GM12878 (cell line): ENCODE results near the gene MAP2K1. TPM values are rescaled to one million over a fixed set of nuclear protein-coding genes. Genes with fewer than 3 reads are reported as not detected.

ENCODE experiments used
- ATAC-seq: fragments of 200-7000 bp; cut with Tn5 transposase; 3 replicates; pipeline ENCODE4 v1.9.1; 2020; ENCODE audit warnings: mild to moderate bottlenecking, moderate library complexity
- BruUV-seq: library from RNA; stranded (reverse); fragments of 400-500 nt; replicated peaks from 2 replicates; lab custom pipeline; 2021; lab: Mats Ljungman, UMichigan
- CTCF ChIA-PET: fragments of 300-600 bp; sonication (Branson Sonifier 250); formaldehyde crosslinking; extraction: SDS; loops from one replicate; lab custom pipeline; 2021; ENCODE audit warnings: inconsistent platforms; lab: Yijun Ruan, JAX
- POLR2A ChIA-PET: fragments of 350-600 bp; formaldehyde crosslinking; extraction: SDS; loops from one replicate; lab custom pipeline; 2021; ENCODE audit warnings: inconsistent platforms; lab: Charles Lee
- RAD21 ChIA-PET: fragments of 300-600 bp; sonication (Branson Sonifier 250); formaldehyde crosslinking; loops from one replicate; lab custom pipeline; 2023; ENCODE audit warnings: antibody characterized with exemption; ENCODE audit not compliant: unreplicated experiment; lab: Charles Lee
- SMC1A ChIA-PET: fragments of 300-600 bp; sonication (Branson Sonifier 250); formaldehyde crosslinking; loops from one replicate; lab custom pipeline; 2023; ENCODE audit not compliant: unreplicated experiment, uncharacterized antibody; lab: Charles Lee
- DNase-seq: peaks from one replicate; pipeline ENCODE4 v3.0.0-alpha.2; 2011; ENCODE audit warnings: low read depth, low spot score
- FAIRE-seq: peaks from 3 replicates; lab custom pipeline; 2011; peaks lifted over from hg19 to GRCh38; lab: Jason Lieb, UNC
- H2AFZ ChIP-seq: 2 replicates; pipeline ENCODE4 v1.6.0; 2011; ENCODE audit warnings: low read depth, low read length, control low read depth; ENCODE audit not compliant: control insufficient read depth
- H3K27ac ChIP-seq: 2 replicates; pipeline ENCODE4 v1.5.1; 2011; ENCODE audit warnings: control low read depth; ENCODE audit not compliant: control insufficient read depth, insufficient read depth
- H3K27me3 ChIP-seq, 2 experiments: replicated peaks in 1 of 2; 2 replicates each; pipeline versions ENCODE4 v1.6.0 to v1.6.1; 2011; ENCODE audit warnings: low read length in 1 of 2; ENCODE audit not compliant: control insufficient read depth in 2 of 2, insufficient read depth in 2 of 2
- H3K36me3 ChIP-seq, 2 experiments: 2 replicates each; pipeline ENCODE4 v1.5.1; 2011; ENCODE audit warnings: low read length in 1 of 2; ENCODE audit not compliant: control insufficient read depth in 2 of 2, insufficient read depth in 2 of 2
- H3K4me1 ChIP-seq: 2 replicates; pipeline ENCODE4 v1.6.1; 2011; ENCODE audit warnings: mild to moderate bottlenecking, low read length, moderate library complexity, mixed read lengths; ENCODE audit not compliant: control insufficient read depth, insufficient read depth
- H3K4me2 ChIP-seq: 2 replicates; pipeline ENCODE4 v1.6.0; 2011; ENCODE audit warnings: control low read depth; ENCODE audit not compliant: control insufficient read depth, insufficient read depth
- H3K4me3 ChIP-seq: fragments of 200-600 bp; sonication (generic); 2 replicates; pipeline ENCODE4 v1.5.1; 2016
- H3K79me2 ChIP-seq: 2 replicates; pipeline ENCODE4 v1.6.0; 2011; ENCODE audit warnings: low read length; ENCODE audit not compliant: control insufficient read depth, insufficient read depth
- H3K9ac ChIP-seq: 2 replicates; pipeline ENCODE4 v1.8.0; 2011; ENCODE audit warnings: low read length, control low read depth, mixed read lengths; ENCODE audit not compliant: control insufficient read depth, insufficient read depth
- H3K9me3 ChIP-seq: replicated peaks from 3 replicates; pipeline ENCODE4 v1.5.1; 2011; ENCODE audit warnings: mild to moderate bottlenecking, low read length; ENCODE audit not compliant: control insufficient read depth, insufficient read depth
- H4K20me1 ChIP-seq: 2 replicates; pipeline ENCODE4 v1.6.0; 2011; ENCODE audit not compliant: control insufficient read depth, insufficient read depth
- EED ChIP-seq: sonication (generic); IDR thresholded peaks from 2 replicates; pipeline ENCODE4 v1.6.1; 2016; ENCODE audit warnings: antibody characterized with exemption, low read depth
- ESRRA ChIP-seq: IDR thresholded peaks from 2 replicates; pipeline ENCODE4 v1.6.1; 2012; ENCODE audit warnings: mild to moderate bottlenecking, low read length, improper control_type of control experiment
- KDM1A ChIP-seq: fragments of 200-600 bp; sonication (generic); IDR thresholded peaks from 2 replicates; pipeline ENCODE4 v1.6.1; 2016; ENCODE audit warnings: borderline replicate concordance
- PAX8 ChIP-seq: fragments of 450-650 bp; IDR thresholded peaks from 2 replicates; pipeline ENCODE4 v1.6.1; 2017; ENCODE audit warnings: mild to moderate bottlenecking, moderate library complexity
- RAD51 ChIP-seq: fragments of 450-650 bp; IDR thresholded peaks from 2 replicates; pipeline ENCODE4 v1.6.1; 2016; ENCODE audit warnings: moderate library complexity, mild to moderate bottlenecking, inconsistent platforms
- ZNF217 ChIP-seq: fragments of 450-650 bp; IDR thresholded peaks from 2 replicates; pipeline ENCODE4 v1.6.1; 2017; ENCODE audit warnings: antibody characterized with exemption, mild to moderate bottlenecking
- WGBS: methylation state at CpG from one replicate; pipeline ENCODE4 v1.1.6; 2016; ENCODE audit warnings: low lambda C conversion rate; ENCODE audit not compliant: insufficient replicate concordance, insufficient coverage; ENCODE audit errors: missing lambda C conversion rate; 5-methylcytosine and 5-hydroxymethylcytosine counted together
- in situ Hi-C: fragments of 300-500 bp; cut with MboI; formaldehyde crosslinking; loops from 9 replicates; pipeline ENCODE4 v1.14.3; 2018; ENCODE audit warnings: mixed read lengths
- intact Hi-C: fragments of 100-400 bp; cut with micrococcal nuclease; formaldehyde crosslinking; loops from one replicate; pipeline ENCODE4 v1.14.2; 2022; ENCODE audit not compliant: unreplicated experiment
- polyA plus RNA-seq, 11 experiments: library from polyadenylated mRNA; depleted of rRNA in 4 of 11; unstranded in 6 of 11; stranded (reverse) in 5 of 11; fragments of >200 nt; fragmentation: Nextera tagmentation in 4 of 11; fragmentation: Illumina TruSeq in 1 of 11; extraction: Ambion mirVana in 4 of 11; extraction: Trizol in 1 of 11; gene quantifications; 1 replicate in 1 of 11; 2 replicates in 10 of 11; pipeline versions ENCODE4 v1.2.1 to v1.2.3, GENCODE V29; 2011 to 2016; ENCODE audit warnings: inconsistent platforms in 2 of 11, missing spikeins in 2 of 11, low read depth in 1 of 11
- total RNA-seq, 4 experiments: library from RNA; depleted of rRNA in 3 of 4; stranded (reverse); fragments of >200 nt in 3 of 4; fragmentation: Illumina TruSeq in 1 of 4; extraction: Trizol in 1 of 4; gene quantifications; 2 replicates each; pipeline versions ENCODE4 v1.2.1 to v1.2.3, GENCODE V29; 2013 to 2021
- TF ChIP-seq, protein P1 (sequence below): fragments of 450-650 bp; IDR thresholded peaks from 2 replicates; pipeline ENCODE4 v1.6.1; 2017; ENCODE audit warnings: mild to moderate bottlenecking, low read depth, inconsistent platforms; ENCODE audit not compliant: poor library complexity, severe bottlenecking
- TF ChIP-seq, protein P2 (sequence below): IDR thresholded peaks from 2 replicates; pipeline ENCODE4 v1.6.1; 2012; ENCODE audit warnings: low read depth, low read length, improper control_type of control experiment
- TF ChIP-seq, protein P3 (sequence below): fragments of 450-650 bp; IDR thresholded peaks from 2 replicates; pipeline ENCODE4 v1.6.1; 2017; ENCODE audit warnings: mild to moderate bottlenecking
- TF ChIP-seq, protein P4 (sequence below): fragments of 450-650 bp; IDR thresholded peaks from 2 replicates; pipeline ENCODE4 v1.6.1; 2018; ENCODE audit warnings: borderline replicate concordance, mild to moderate bottlenecking; ENCODE audit not compliant: partially characterized antibody

The MAP2K1 gene
- total and polyA plus RNA-seq, 10 of the 15 experiments (the other 5 are each of a cell fraction or from before 2014, with no cell fraction given) = 11.2 to 112 (median 56.6) TPM

DNA sequence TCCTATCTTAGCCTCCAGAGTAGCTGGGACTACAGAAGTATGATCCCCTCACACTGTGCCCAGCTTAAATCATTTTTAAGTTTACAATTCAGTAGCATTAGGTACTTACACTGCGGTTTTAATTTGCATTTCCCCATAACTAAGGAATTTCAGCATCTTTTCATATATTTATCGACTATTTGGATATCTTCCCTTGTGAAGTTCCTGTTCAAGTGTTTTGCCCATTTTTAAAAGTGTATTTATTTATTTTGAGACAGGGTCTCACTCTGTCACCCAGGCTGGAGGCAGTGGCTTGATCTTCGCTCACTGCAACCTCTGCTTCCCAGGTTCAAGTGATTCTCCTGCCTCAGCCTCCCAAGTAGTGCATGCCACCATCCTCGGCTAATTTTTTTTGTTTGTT lies 12.5 kb upstream of the MAP2K1 start (continued):
- TF ChIP-seq, protein P1, sequence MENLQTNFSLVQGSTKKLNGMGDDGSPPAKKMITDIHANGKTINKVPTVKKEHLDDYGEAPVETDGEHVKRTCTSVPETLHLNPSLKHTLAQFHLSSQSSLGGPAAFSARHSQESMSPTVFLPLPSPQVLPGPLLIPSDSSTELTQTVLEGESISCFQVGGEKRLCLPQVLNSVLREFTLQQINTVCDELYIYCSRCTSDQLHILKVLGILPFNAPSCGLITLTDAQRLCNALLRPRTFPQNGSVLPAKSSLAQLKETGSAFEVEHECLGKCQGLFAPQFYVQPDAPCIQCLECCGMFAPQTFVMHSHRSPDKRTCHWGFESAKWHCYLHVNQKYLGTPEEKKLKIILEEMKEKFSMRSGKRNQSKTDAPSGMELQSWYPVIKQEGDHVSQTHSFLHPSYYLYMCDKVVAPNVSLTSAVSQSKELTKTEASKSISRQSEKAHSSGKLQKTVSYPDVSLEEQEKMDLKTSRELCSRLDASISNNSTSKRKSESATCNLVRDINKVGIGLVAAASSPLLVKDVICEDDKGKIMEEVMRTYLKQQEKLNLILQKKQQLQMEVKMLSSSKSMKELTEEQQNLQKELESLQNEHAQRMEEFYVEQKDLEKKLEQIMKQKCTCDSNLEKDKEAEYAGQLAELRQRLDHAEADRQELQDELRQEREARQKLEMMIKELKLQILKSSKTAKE = no peak
- TF ChIP-seq ZNF217 = no peak
- no peak for TF ChIP-seq EED
- TF ChIP-seq, protein P2, sequence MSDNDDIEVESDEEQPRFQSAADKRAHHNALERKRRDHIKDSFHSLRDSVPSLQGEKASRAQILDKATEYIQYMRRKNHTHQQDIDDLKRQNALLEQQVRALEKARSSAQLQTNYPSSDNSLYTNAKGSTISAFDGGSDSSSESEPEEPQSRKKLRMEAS = no peak
- no peak for TF ChIP-seq ESRRA
- TF ChIP-seq, protein P3, sequence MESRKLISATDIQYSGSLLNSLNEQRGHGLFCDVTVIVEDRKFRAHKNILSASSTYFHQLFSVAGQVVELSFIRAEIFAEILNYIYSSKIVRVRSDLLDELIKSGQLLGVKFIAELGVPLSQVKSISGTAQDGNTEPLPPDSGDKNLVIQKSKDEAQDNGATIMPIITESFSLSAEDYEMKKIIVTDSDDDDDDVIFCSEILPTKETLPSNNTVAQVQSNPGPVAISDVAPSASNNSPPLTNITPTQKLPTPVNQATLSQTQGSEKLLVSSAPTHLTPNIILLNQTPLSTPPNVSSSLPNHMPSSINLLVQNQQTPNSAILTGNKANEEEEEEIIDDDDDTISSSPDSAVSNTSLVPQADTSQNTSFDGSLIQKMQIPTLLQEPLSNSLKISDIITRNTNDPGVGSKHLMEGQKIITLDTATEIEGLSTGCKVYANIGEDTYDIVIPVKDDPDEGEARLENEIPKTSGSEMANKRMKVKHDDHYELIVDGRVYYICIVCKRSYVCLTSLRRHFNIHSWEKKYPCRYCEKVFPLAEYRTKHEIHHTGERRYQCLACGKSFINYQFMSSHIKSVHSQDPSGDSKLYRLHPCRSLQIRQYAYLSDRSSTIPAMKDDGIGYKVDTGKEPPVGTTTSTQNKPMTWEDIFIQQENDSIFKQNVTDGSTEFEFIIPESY = no peak

DNA sequence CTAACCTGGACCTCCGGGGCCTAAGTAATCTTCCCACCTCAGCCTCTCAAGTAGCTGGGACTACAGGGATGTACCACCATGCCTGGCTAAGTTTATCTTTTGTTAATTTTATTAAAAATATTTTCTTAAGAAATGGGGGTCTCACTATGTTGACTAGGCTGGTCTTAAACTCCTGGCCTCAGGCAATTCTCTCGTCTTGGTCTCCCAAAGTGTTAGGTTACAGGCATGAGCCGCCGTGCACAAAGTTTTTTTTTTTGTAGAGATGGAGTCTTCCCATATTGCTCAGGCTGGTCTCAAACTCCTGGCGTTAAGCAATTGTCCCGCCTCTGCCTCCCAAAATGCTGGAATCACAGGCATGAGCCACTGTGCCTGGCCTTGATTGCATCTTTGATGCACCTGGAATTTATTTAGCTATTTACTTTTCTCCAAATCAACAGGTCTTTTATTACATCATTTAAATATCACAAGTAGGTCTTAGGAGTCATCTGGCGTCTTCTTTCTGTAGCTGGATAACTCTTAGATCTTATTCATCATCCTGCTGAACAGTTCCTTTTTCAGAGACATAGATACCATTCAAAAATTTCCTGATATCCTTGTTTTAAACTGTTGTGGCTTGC lies 7.8 kb upstream of the MAP2K1 start:
- TF ChIP-seq RAD51 (no peak), KDM1A (no peak), PAX8 (no peak)
- TF ChIP-seq, protein P4, sequence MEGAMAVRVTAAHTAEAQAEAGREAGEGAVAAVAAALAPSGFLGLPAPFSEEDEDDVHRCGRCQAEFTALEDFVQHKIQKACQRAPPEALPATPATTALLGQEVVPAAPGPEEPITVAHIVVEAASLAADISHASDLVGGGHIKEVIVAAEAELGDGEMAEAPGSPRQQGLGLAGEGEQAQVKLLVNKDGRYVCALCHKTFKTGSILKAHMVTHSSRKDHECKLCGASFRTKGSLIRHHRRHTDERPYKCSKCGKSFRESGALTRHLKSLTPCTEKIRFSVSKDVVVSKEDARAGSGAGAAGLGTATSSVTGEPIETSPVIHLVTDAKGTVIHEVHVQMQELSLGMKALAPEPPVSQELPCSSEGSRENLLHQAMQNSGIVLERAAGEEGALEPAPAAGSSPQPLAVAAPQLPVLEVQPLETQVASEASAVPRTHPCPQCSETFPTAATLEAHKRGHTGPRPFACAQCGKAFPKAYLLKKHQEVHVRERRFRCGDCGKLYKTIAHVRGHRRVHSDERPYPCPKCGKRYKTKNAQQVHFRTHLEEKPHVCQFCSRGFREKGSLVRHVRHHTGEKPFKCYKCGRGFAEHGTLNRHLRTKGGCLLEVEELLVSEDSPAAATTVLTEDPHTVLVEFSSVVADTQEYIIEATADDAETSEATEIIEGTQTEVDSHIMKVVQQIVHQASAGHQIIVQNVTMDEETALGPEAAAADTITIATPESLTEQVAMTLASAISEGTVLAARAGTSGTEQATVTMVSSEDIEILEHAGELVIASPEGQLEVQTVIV = no peak
- no peak overlapping the region for H3K4me2 ChIP-seq
- in situ Hi-C loops (no loop called here), intact Hi-C loops (no loop called here)
- FAIRE-seq (no peak), ATAC-seq (no peak), DNase-seq (no peak)
- ChIA-PET POLR2A (no interaction called here), SMC1A (interaction anchor here (0.6 kb wide), 1 partner anchor 458 kb away, joined by 3 read pairs; no protein-coding TSS in a partner anchor), RAD21 (no interaction called here), CTCF (no interaction called here)
- BruUV-seq = no TSS peak
- H3K4me3 ChIP-seq = no peak overlapping the region
- H3K9ac ChIP-seq = no peak overlapping the region
- 94% methylated on average over 7 of the region's 7 CpGs for WGBS
- H3K36me3 ChIP-seq = no peaks in the 10 kb centered on the region
- no peaks in the 10 kb centered on the region for H3K4me1 ChIP-seq
- no peak overlapping the region for H2AFZ ChIP-seq
- H3K27me3 ChIP-seq = no peaks in the 10 kb centered on the region
- H3K79me2 ChIP-seq = no peaks in the 10 kb centered on the region
- peaks cover 2% of the 10 kb centered on the region; the same call in 2 of the 3 replicates for H3K9me3 ChIP-seq
- H3K27ac ChIP-seq = no peak overlapping the region
- no peaks in the 10 kb centered on the region for H4K20me1 ChIP-seq
